ENCODE measurements around the gene EIF2A. TPM values are rescaled to one million over a fixed set of nuclear protein-coding genes. Genes with fewer than 3 reads are reported as not detected.
"Not testable (repeated sequence)": the region's sequence is repeated elsewhere in the genome, so short reads cannot be mapped to it uniquely, and the experiment has no call there.

Gene EIF2A
- total RNA-seq, 2 experiments from 2014 or later: 119 to 182 TPM

DNA sequence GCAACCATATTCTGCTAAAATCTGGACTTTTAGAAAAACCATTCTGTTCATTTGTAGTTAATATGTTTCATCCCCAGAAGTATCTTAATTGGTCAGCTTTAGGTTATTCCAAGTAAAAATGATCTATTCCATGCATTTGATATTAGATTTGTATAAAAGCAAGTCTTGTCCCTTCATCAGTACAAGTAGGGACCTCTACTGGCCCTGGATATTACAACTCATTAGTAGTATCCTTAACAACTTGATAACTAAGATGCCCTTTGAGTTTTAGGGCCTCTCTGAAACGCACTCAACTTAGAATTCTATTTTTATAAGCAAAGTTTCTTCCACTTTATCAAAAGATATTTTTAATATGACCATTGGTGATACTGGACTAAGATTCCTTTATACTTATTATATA is 31.3 kb downstream of the EIF2A start:
- no peaks in the 10 kb centered on the region for H3K9me3 Mint-ChIP-seq (ENCODE audit: low read depth)
- peaks cover 16% of the 10 kb centered on the region for H3K4me1 Mint-ChIP-seq
- intact Hi-C loops (cut with DNase I, micrococcal nuclease): no loop called here
- no peak for ATAC-seq
- CTCF ChIA-PET: interaction anchor here (1.7 kb wide), 1 partner anchor 50 kb away, joined by 3 read pairs; no protein-coding TSS in a partner anchor
- peaks cover 45% of the 10 kb centered on the region for H3K36me3 Mint-ChIP-seq (ENCODE audit: low read depth)
- H3K27me3 Mint-ChIP-seq: no peaks in the 10 kb centered on the region
- POLR2A ChIA-PET: no interaction called here
- H3K27ac Mint-ChIP-seq: no peak overlapping the region
- H3K4me3 Mint-ChIP-seq: no peak overlapping the region
- DNase-seq: no peak

DNA sequence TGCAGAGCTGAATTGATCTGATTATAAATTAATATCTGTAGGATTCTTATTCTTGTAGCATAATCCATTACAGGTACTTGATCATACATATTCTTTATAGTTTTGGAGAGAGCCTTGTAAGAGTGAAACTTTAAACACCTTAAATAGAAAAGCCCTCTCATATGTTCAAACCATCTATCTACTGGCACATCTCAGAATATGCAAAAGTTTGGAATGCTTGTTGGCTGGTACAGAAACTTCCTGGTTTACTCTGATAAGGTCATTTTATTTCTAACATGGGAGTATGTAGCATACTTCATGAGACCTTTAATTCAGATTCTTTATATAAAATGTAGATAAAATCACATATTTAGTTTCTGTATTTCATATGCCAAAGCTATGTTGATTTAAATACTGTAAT is 34.6 kb downstream of the EIF2A start:
- H3K4me3 Mint-ChIP-seq: no peak overlapping the region

GRCh38 chr3:150582620-150583019 is 36.0 kb downstream of the EIF2A start:
- Mint-ChIP-seq H3K27ac (peak overlapping the region; percentile 76), H3K4me1 (peaks cover 11% of the 10 kb centered on the region), H3K9me3 (ENCODE audit: low read depth) (no peaks in the 10 kb centered on the region), H3K36me3 (ENCODE audit: low read depth) (peaks cover 38% of the 10 kb centered on the region), H3K4me3 (no peak overlapping the region), H3K27me3 (no peaks in the 10 kb centered on the region)
- ChIA-PET POLR2A (no interaction called here), CTCF (interaction anchor here (0.6 to 1.6 kb wide), 4 partner anchors 12 to 342 kb away, joined by 3 to 6 read pairs (median 4); partner anchors contain the start of gene ERICH6)
- ATAC-seq (peak; percentile 23), DNase-seq (no peak)
- intact Hi-C loops (cut with DNase I, micrococcal nuclease): loop anchor here (1.0 to 5.0 kb wide), 2 partner anchors 21 to 35 kb away; partner anchors contain the start of genes EIF2A (in 1 of the 2), SELENOT (in 1 of the 2) and SERP1 (in 1 of the 2)

More for the DNA sequence above, 34.6 kb downstream of the EIF2A start:
- POLR2A ChIA-PET: no interaction called here
- Mint-ChIP-seq H3K27me3 (no peaks in the 10 kb centered on the region), H3K9me3 (ENCODE audit: low read depth) (no peaks in the 10 kb centered on the region), H3K4me1 (peaks cover 11% of the 10 kb centered on the region), H3K36me3 (ENCODE audit: low read depth) (peaks cover 44% of the 10 kb centered on the region), H3K27ac (no peak overlapping the region)
- ATAC-seq (no peak), DNase-seq (no peak)
- intact Hi-C loops (cut with DNase I, micrococcal nuclease): loop anchor here in 1 of 2 experiments (5.0 kb wide), 1 partner anchor 34 kb away; the partner anchor contains the start of genes EIF2A and SERP1
- CTCF ChIA-PET: interaction anchor here (0.7 kb wide), 1 partner anchor 12 kb away, joined by 3 read pairs; no protein-coding TSS in a partner anchor

- POLR2A ChIA-PET: no interaction called here
- intact Hi-C loops (cut with DNase I, micrococcal nuclease): loop anchor here (1.0 to 5.0 kb wide), 2 partner anchors 20 to 36 kb away; partner anchors contain the start of genes EIF2A (in 1 of the 2), SELENOT (in 1 of the 2) and SERP1 (in 1 of the 2)
- CTCF ChIA-PET: interaction anchor here (0.6 to 1.6 kb wide), 7 partner anchors 10 to 341 kb away, joined by 3 to 9 read pairs (median 4); partner anchors contain the start of gene ERICH6
- DNase-seq (no peak), ATAC-seq (peak; percentile 80)
- no peaks in the 10 kb centered on the region for H3K9me3 Mint-ChIP-seq (ENCODE audit: low read depth)
- H3K36me3 Mint-ChIP-seq (ENCODE audit: low read depth): peaks cover 34% of the 10 kb centered on the region
- H3K4me3 Mint-ChIP-seq: no peak overlapping the region
- peak overlapping the region; percentile 51 for H3K27ac Mint-ChIP-seq
- H3K27me3 Mint-ChIP-seq: no peaks in the 10 kb centered on the region
- peaks cover 11% of the 10 kb centered on the region for H3K4me1 Mint-ChIP-seq
Measured at GRCh38 chr3:150583028-150583427, 36.4 kb downstream of the EIF2A start.

GRCh38 chr3:150588027-150588830 is 41.6 kb downstream of the EIF2A start:
- no peaks in the 10 kb centered on the region for H3K27me3 Mint-ChIP-seq
- peaks cover 9% of the 10 kb centered on the region for H3K4me1 Mint-ChIP-seq
- DNase-seq: no peak
- CTCF ChIA-PET: interaction anchor here (0.6 to 1.1 kb wide), 4 partner anchors 10 to 93 kb away, joined by 3 to 5 read pairs (median 3); no protein-coding TSS in a partner anchor
- no peak overlapping the region for H3K27ac Mint-ChIP-seq
- ATAC-seq: no peak
- POLR2A ChIA-PET: interaction anchor here (0.8 to 1.3 kb wide), 2 partner anchors 14 to 27 kb away, joined by 3 read pairs; no protein-coding TSS in a partner anchor
- intact Hi-C loops (cut with DNase I, micrococcal nuclease): no loop called here
- no peaks in the 10 kb centered on the region for H3K9me3 Mint-ChIP-seq (ENCODE audit: low read depth)
- H3K36me3 Mint-ChIP-seq (ENCODE audit: low read depth): peaks cover 19% of the 10 kb centered on the region
- H3K4me3 Mint-ChIP-seq: no peak overlapping the region

- no peaks in the 10 kb centered on the region for H3K9me3 Mint-ChIP-seq (ENCODE audit: low read depth)
- POLR2A ChIA-PET: interaction anchor here (0.6 to 1.5 kb wide), 2 partner anchors 13 to 616 kb away, joined by 3 to 6 read pairs; no protein-coding TSS in a partner anchor
- peak overlapping the region; percentile 75 for H3K27ac Mint-ChIP-seq
- no peak overlapping the region for H3K4me3 Mint-ChIP-seq
- intact Hi-C loops (cut with DNase I, micrococcal nuclease): no loop called here
- H3K27me3 Mint-ChIP-seq: no peaks in the 10 kb centered on the region
- DNase-seq (no peak), ATAC-seq (peak; percentile 84)
- peaks cover 16% of the 10 kb centered on the region for H3K36me3 Mint-ChIP-seq (ENCODE audit: low read depth)
- peaks cover 7% of the 10 kb centered on the region for H3K4me1 Mint-ChIP-seq
- CTCF ChIA-PET: interaction anchor here (1.0 kb wide), 1 partner anchor 8 kb away, joined by 3 read pairs; no protein-coding TSS in a partner anchor
Measured at GRCh38 chr3:150589759-150590158, 43.2 kb downstream of the EIF2A start.

- no peak for ATAC-seq
- POLR2A ChIA-PET: interaction anchor here (0.7 to 0.8 kb wide), 2 partner anchors 9 to 107 kb away, joined by 3 read pairs; no protein-coding TSS in a partner anchor
- H3K4me1 Mint-ChIP-seq: peaks cover 8% of the 10 kb centered on the region
Measured at GRCh38 chr3:150594150-150594549, 47.6 kb downstream of the EIF2A start.

GRCh38 chr3:150597646-150598045 is 51.1 kb downstream of the EIF2A start:
- H3K4me1 Mint-ChIP-seq: peaks cover 31% of the 10 kb centered on the region
- H3K4me3 Mint-ChIP-seq: no peak overlapping the region
- H3K27ac Mint-ChIP-seq: no peak overlapping the region
- ATAC-seq (no peak), DNase-seq (no peak)
- H3K36me3 Mint-ChIP-seq (ENCODE audit: low read depth): peaks cover 15% of the 10 kb centered on the region
- POLR2A ChIA-PET: no interaction called here
- H3K9me3 Mint-ChIP-seq (ENCODE audit: low read depth): no peaks in the 10 kb centered on the region
- CTCF ChIA-PET: interaction anchor here (1.3 kb wide), 1 partner anchor 8 kb away, joined by 3 read pairs; no protein-coding TSS in a partner anchor
- no peaks in the 10 kb centered on the region for H3K27me3 Mint-ChIP-seq
- intact Hi-C loops (cut with DNase I, micrococcal nuclease): no loop called here

More at GRCh38 chr3:150594150-150594549, 47.6 kb downstream of the EIF2A start:
- Mint-ChIP-seq H3K9me3 (ENCODE audit: low read depth) (no peaks in the 10 kb centered on the region), H3K27me3 (no peaks in the 10 kb centered on the region), H3K4me3 (no peak overlapping the region), H3K36me3 (ENCODE audit: low read depth) (no peaks in the 10 kb centered on the region), H3K27ac (no peak overlapping the region)
- CTCF ChIA-PET: interaction anchor here (0.7 to 1.5 kb wide), 4 partner anchors 11 to 63 kb away, joined by 3 to 7 read pairs (median 4); no protein-coding TSS in a partner anchor
- no peak for DNase-seq
- intact Hi-C loops (cut with DNase I, micrococcal nuclease): no loop called here

DNA sequence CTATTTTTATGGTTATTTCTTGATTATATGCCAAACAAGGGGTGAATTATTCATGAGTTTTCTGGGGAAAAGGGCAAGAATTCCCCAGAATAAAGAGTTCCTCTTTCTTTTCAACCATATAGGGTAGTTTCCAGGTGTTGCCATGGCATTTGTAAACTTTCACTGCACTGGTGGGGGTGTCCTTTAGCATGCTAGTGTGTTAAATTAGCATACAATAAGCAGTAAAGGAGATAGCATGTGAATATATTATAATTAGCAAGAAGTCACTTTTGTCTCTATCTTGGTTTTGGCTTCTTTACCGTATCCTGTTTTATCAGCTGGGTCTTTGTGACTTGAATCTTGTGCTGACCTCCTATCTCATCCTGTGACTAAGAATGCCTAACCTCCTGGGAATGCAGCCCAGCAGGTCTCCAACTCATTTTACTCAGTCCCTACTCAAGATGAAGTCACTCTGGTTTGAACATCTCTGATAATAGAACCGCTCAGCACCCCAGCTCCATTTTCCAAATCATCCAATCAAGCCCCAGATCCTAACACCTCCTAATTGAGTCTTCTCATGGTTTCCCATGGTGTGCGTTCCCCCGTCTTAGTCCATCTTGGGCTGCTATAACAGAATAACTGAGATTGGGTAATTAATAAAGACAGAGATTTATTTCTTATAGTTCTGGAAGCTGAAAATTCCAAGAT is 53.2 kb downstream of the EIF2A start:
- no peak overlapping the region for H3K4me3 Mint-ChIP-seq
- intact Hi-C loops (cut with DNase I, micrococcal nuclease): loop anchor here (5.0 to 10.0 kb wide), 3 partner anchors 187 to 605 kb away; partner anchors contain the start of gene GPR171 (in 1 of the 2)
- H3K27ac Mint-ChIP-seq: no peak overlapping the region
- ChIA-PET CTCF (interaction anchor here (0.7 to 1.0 kb wide), 2 partner anchors 25 to 94 kb away, joined by 3 read pairs; no protein-coding TSS in a partner anchor), POLR2A (no interaction called here)
- H3K36me3 Mint-ChIP-seq (ENCODE audit: low read depth): peaks cover 22% of the 10 kb centered on the region
- H3K4me1 Mint-ChIP-seq: peaks cover 35% of the 10 kb centered on the region
- H3K9me3 Mint-ChIP-seq (ENCODE audit: low read depth): no peaks in the 10 kb centered on the region
- DNase-seq: no peak
- no peaks in the 10 kb centered on the region for H3K27me3 Mint-ChIP-seq
- ATAC-seq: no peak

- H3K27me3 Mint-ChIP-seq; H3K9me3 Mint-ChIP-seq (ENCODE audit: low read depth); POLR2A ChIA-PET; ATAC-seq; DNase-seq; CTCF ChIA-PET: not testable (repeated sequence)
- Mint-ChIP-seq H3K36me3 (ENCODE audit: low read depth) (peaks cover 30% of the 10 kb centered on the region), H3K4me1 (peaks cover 45% of the 10 kb centered on the region), H3K27ac (peak overlapping the region; percentile 53), H3K4me3 (peak overlapping the region; percentile 97)
- intact Hi-C loops (cut with DNase I, micrococcal nuclease): loop anchor here (5.0 to 10.0 kb wide), 3 partner anchors 189 to 604 kb away; partner anchors contain the start of gene GPR171 (in 1 of the 2)
Measured at GRCh38 chr3:150600647-150601530, 54.3 kb downstream of the EIF2A start.

Data from activated CD4-positive, alpha-beta T cell treated with anti-CD3 and anti-CD28 coated beads for 36 hours (primary cell).